Heart left ventricle (tissue), 13 donors: Measurements from ENCODE around the gene CHD2.

Experiments used
- CTCF ChIP-seq, 12 donors: fragments of 200-600 bp; sonication (generic) in 4 of 12; IDR thresholded peaks; one replicate each; pipeline versions ENCODE4 v1.5.0 to v1.8.0; 2018 to 2022; ENCODE audit warnings: antibody characterized with exemption in 12 of 12, mild to moderate bottlenecking in 5 of 12
- POLR2A ChIP-seq, 2 donors: fragments of 450-650 bp; IDR thresholded peaks; one replicate each; pipeline ENCODE4 v1.6.1; 2017; ENCODE audit warnings: antibody characterized with exemption in 2 of 2, mild to moderate bottlenecking in 2 of 2, moderate library complexity in 2 of 2
- donor health status: ischemic (EF 13 %, LVEDD 7.1; RV severe dilation, severe dysfunction).
- donor health status: DM: no; HTN: yes; CAD: no.
- donor health status: DM: no; HTN: no; CAD: no.
- donor health status: ischemic (EF 25% LVEDD 6.9; RV normal size, moderate dysfunction).
- donor health status: ischemic (EF 25% LVEDD 5.7; RV mildly dilated, moderate dysfunction).
- donor health status: ischemic (EF 35%, LVEDD 5.7; RV mildly dilated, moderate dysfunction).
- donor health status: nonischemic (EF 11% LVEDD 7.7; RV severe dilation, severe dysfunction).
- donor health status: DM: yes; HTN: yes; CAD: no.
- donor health status: PGD.
- donor health status: ischemic (EF 29% LVEDD 5.4; RV normal size, mild dysfunction).
- donor health status: nonischemic (EF 23%, LVEDD 6.1; RV moderate dilation, normal function).

DNA sequence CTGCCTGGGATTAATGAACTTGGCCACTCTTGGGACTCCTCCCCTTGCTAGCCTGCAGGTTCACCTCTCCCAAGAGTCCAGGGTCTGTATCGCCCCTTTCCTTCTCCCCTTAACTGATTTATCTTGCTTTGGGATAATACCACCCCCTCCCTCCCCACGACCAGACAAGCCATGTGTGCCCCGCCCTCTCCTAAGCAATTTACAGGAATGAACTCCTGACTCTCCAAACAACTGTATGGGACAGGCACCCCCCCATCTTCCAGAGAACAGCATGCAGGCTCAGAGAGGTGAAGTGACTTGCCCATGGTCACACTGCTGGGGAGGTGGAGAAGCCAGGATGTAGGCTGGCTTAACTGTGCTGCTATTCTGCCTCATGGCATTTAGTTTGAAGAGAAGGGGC, 142.1 kb downstream of the CHD2 start:
- no peak for TF ChIP-seq POLR2A (IDR thresholded peaks at IDR 0.05)
- no peak for TF ChIP-seq CTCF (IDR thresholded peaks at IDR 0.05)
